ENCODE measurements around the gene CRYBG1.

CRYBG1 gene

DNA sequence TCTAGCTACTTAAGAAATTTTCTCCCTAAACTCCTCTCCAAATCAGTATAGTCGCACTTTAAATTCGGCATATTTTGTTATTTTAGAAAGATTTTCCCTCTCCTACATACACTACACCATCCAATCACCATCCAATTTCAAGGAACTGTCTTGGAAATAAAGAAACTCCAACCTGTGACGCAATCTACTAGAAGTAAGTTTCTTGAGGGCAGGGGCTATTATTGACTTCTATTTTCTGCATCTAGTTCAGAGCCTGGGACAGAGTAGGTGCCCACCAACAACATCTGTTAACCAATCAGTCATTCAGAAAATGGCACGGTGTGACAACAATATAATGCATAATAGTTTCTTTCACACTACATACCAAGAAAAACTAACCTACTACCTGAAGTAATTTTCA lies 38.6 kb upstream of the CRYBG1 start:
- no peak for DNase-seq (ENCODE audit: low spot score)
- no peak overlapping the region for H3K27ac ChIP-seq
- TF ChIP-seq CTCF (conservative IDR thresholded peaks at IDR 0.05; ENCODE audit: low read depth), result no peak
- POLR2A ChIA-PET (ENCODE audit: low non-redundant PET), result no interaction called here
- CTCF ChIA-PET, result no interaction called here

GRCh38 chr6:106324726-106325335 lies 35.7 kb upstream of the CRYBG1 start:
- H3K27ac ChIP-seq, result peak overlapping the region; percentile 98
- no peak for TF ChIP-seq CTCF (conservative IDR thresholded peaks at IDR 0.05; ENCODE audit: low read depth)
- DNase-seq (ENCODE audit: low spot score), result peak; percentile 15
- ChIA-PET CTCF (interaction anchor here (0.5 to 0.7 kb wide), 3 partner anchors 15 to 189 kb away, joined by 3 read pairs; no protein-coding TSS in a partner anchor), POLR2A (ENCODE audit: low non-redundant PET) (interaction anchor here (0.6 to 1.2 kb wide), 2 partner anchors 222 to 235 kb away, joined by 3 read pairs; no protein-coding TSS in a partner anchor)

GRCh38 chr6:106325336-106326178 lies 35.0 kb upstream of the CRYBG1 start, which contains the start of gene ATG5:
Gene ATG5, minus strand, starts transcription at chr6:106325760. Its CDS starts 9,552 bp downstream, at chr6:106316208.
- CTCF ChIA-PET, result interaction anchor here (0.6 to 0.7 kb wide), 4 partner anchors 12 to 184 kb away, joined by 3 read pairs; no protein-coding TSS in a partner anchor
- peak; percentile 98 for DNase-seq (ENCODE audit: low spot score)
- POLR2A ChIA-PET (ENCODE audit: low non-redundant PET), result interaction anchor here (0.5 to 1.2 kb wide), 3 partner anchors 102 to 235 kb away, joined by 3 read pairs; no protein-coding TSS in a partner anchor
- TF ChIP-seq CTCF (conservative IDR thresholded peaks at IDR 0.05; ENCODE audit: low read depth), result no peak
- H3K27ac ChIP-seq, result peak within 1 kb of the TSS; percentile 98

- no peak overlapping the region for H3K27ac ChIP-seq
- ChIA-PET POLR2A (ENCODE audit: low non-redundant PET) (no interaction called here), CTCF (interaction anchor here (0.6 to 1.2 kb wide), 10 partner anchors 8 to 1047 kb away, joined by 3 to 10 read pairs (median 4); no protein-coding TSS in a partner anchor)
- peak; percentile 76 for TF ChIP-seq CTCF (conservative IDR thresholded peaks at IDR 0.05; ENCODE audit: low read depth)
- peak; percentile 55 for DNase-seq (ENCODE audit: low spot score)
Observed at GRCh38 chr6:106334646-106335448, 25.7 kb upstream of the CRYBG1 start.

DNA sequence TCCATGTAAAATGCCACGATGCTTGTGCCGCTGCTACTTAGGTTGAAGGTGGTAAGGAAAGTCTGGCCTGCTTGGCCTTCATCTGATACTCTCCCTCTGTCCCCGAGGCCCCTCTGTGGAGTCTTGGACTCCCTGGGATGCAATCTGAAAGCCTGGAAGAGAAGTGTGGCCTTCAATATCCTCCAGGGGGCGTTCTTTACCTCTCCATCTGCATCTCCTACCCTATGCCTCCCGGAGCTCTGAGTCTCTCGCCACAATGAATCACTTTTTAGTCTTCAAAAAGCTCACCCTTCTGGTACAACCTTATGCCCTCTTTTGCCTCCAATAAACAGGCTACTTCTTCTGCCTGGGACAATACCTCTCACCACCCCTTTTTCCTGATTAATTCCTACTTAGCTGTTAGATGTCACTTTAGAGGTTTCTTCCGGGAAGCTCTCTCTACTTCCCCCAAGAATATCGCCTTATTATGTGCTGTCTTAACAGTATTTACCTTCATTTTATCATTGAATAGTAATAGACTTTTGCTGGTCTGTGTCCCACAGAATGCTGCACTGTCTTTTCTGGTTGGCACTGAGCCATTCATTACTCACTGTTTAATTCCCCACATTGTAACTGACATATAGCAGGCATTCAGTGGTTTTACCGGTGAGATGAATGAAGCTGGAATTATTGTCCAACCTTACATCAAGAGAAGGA lies 21.0 kb upstream of the CRYBG1 start:
- DNase-seq (ENCODE audit: low spot score), result peak; percentile 88
- ChIA-PET CTCF (interaction anchor here (0.5 to 1.7 kb wide), 20 partner anchors 8 to 1508 kb away, joined by 3 to 11 read pairs (median 4); partner anchors contain the start of gene ATG5), POLR2A (ENCODE audit: low non-redundant PET) (interaction anchor here (0.6 kb wide), 2 partner anchors 31 to 176 kb away, joined by 3 read pairs; no protein-coding TSS in a partner anchor)
- H3K27ac ChIP-seq, result no peak overlapping the region
- peak; percentile 79 for TF ChIP-seq CTCF (conservative IDR thresholded peaks at IDR 0.05; ENCODE audit: low read depth)

All from RWPE1 (cell line).